ENCODE results near the gene DAG1.

DAG1 gene

DNA sequence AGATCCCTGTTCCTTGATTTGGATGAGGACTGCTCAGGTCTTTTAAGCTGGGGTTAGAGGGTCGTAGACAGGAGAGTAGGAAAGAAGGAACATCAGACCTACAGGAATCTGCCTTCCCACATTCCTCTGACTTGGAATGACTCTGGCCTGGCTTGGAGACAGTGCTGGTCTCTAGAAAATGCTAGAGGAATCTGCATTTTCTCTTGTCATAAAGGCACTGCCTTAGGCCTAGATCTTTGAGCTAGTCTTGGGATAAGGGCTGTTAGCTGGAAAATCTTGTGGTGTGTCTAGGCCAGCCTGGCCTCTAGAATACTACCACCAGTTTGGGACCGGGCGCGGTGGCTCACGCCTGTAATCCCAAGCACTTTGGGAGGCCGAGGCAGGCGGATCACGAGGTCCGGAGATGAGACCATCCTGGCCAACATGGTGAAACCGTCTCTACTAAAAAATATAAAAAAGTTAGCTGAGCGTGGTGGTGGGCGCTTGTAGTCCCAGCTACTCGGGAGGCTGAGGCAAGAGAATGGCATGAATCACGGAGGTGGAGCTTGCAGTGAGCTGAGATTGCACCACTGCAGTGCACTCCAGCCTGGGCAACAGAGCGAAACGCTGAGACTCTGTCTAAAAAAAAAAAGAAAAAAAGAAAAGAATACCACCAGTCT is 66.9 kb downstream of the DAG1 start:
- no peak for DNase-seq (ENCODE audit: extremely low read depth, low read depth)
- no peak for TF ChIP-seq CTCF (IDR thresholded peaks at IDR 0.05; ENCODE audit: low read depth, low read length)

DNA sequence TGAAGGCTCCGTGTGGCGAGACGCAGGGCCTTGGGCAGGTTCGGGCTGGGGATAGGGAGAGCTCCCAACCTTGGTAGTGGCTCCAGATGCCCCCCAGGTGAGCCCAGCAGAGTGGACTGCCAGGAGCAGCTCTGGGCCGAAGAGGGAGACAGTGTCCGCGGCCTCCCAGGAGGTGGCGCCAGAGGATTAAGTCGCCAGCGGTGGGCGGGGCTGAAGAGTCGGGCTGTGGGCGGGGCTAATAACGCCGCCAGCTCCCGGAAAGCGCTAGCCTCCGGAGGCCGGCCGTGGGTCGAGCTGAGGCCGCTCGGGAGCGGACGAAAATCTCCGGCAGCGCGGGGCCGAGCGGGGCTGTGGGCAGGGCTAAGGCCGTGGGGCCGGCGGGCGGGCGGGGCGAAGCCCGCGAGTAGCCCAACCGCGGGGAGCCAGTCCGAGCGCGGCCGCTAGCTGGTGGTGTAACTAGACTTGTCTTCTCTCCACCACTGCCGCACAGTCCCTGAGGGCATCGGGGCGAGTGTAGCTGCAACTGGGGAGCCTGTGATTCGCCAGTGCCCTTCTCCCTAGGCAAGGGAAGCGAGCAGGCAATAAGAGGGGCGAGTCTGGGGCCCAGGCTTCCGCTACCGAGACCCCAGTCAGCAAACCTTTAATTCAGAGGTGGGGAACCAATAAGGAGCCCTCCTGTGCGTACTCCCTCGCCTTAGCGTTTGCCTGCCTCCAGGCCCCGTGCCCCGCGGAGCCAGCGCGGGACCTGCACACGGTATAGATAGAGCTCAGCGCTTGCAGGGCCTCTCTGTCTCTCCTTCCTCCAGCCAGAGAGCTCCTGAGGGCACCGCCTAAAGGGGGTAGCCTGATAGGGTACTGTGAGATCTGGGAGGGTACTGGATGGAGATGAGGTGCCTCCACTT is 69.8 kb downstream of the DAG1 start:
- DNase-seq (ENCODE audit: extremely low read depth, low read depth): peak; percentile 87
- TF ChIP-seq CTCF (IDR thresholded peaks at IDR 0.05; ENCODE audit: low read depth, low read length): peak; percentile 82

DNA sequence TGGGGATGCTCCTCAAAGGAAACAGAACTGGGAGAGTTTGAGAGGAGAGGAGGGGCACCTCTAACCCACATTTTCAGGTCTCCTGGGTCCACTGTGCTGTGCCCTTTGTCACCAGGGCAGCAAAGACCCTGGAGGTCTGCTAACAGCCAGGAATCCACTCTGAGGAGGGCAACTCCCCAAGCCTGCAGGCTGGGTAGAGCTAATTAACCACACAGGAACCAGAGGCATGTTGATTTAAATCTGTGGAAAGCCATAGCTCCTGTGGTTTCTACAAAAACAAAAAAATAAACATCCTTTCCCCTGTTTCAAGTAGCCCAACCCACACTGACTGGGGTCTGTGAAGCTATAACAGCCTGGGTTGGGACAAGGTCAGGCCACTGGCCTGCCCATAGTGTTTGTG is 82.0 kb downstream of the DAG1 start:
- no peak for DNase-seq (ENCODE audit: extremely low read depth, low read depth)
- no peak for TF ChIP-seq CTCF (IDR thresholded peaks at IDR 0.05; ENCODE audit: low read depth, low read length)

GRCh38 chr3:49553324-49553691 is 83.2 kb downstream of the DAG1 start:
- no peak for DNase-seq (ENCODE audit: extremely low read depth, low read depth)
- TF ChIP-seq CTCF (IDR thresholded peaks at IDR 0.05; ENCODE audit: low read depth, low read length): no peak

- peak; percentile 76 for DNase-seq (ENCODE audit: extremely low read depth, low read depth)
- TF ChIP-seq CTCF (IDR thresholded peaks at IDR 0.05; ENCODE audit: low read depth, low read length): no peak
Measured at GRCh38 chr3:49553692-49554632, 83.9 kb downstream of the DAG1 start, which contains the start of gene BSN. Gene BSN, plus strand, starts transcription at chr3:49554477. Its CDS starts 126 bp downstream, at chr3:49554603.

DNA sequence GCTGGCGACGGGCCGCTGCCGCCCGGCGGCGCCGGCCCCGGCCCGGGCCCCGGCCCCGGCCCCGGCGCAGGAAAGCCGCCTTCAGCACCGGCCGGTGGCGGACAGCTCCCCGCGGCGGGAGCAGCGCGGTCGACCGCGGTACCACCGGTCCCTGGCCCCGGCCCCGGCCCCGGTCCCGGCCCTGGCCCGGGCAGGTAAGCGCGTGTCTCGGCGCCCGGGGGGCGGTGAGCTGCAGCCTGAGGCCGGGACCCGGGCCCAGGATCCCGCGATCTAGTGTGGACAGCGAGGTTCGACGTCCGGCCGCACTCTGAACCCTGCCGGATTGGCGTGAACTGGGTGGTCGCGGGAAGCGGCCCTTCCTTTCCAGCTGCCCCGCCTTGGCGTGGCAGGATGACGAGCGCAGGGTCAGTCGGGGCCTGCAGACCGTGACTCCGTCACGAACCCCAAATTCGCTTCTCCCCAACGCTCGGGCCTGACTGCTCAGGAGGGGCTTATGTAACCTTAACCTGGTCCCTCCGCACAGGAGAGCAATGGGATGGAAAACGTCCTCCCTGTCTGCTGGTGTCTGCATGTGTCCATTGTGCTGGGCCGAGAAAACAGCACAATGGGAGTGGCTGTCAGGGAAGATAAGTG is 84.7 kb downstream of the DAG1 start:
- no peak for DNase-seq (ENCODE audit: extremely low read depth, low read depth)
- TF ChIP-seq CTCF (IDR thresholded peaks at IDR 0.05; ENCODE audit: low read depth, low read length): no peak

All from AG09319 (cell line).